K562 (cell line): ENCODE data around the gene MBNL2. TPM values are rescaled to one million over a fixed set of nuclear protein-coding genes. Genes with fewer than 3 reads are reported as not detected.

Experiments used
- CEBPZ ChIP-seq: fragments of 150-350 bp; IDR thresholded peaks from 2 replicates; pipeline ENCODE4 v1.6.1; 2014; ENCODE audit warnings: low read depth, mild to moderate bottlenecking, low read length, borderline replicate concordance
- CHD2 ChIP-seq: IDR thresholded peaks from 2 replicates; pipeline ENCODE4 v1.6.1; 2011; ENCODE audit warnings: low read depth, low read length
- FOXJ3 ChIP-seq: sonication (generic); formaldehyde crosslinking; IDR thresholded peaks from 2 replicates; pipeline ENCODE4 v1.4.0; 2020; ENCODE audit warnings: mild to moderate bottlenecking, missing genetic modification reagents
- FOXK1 ChIP-seq: sonication (generic); formaldehyde crosslinking; IDR thresholded peaks from 2 replicates; pipeline ENCODE4 v1.8.0; 2022; ENCODE audit warnings: missing genetic modification reagents, mild to moderate bottlenecking, borderline replicate concordance
- FOXP1 ChIP-seq: sonication (generic); formaldehyde crosslinking; IDR thresholded peaks from 2 replicates; pipeline ENCODE4 v1.8.0; 2022; ENCODE audit warnings: mild to moderate bottlenecking, missing genetic modification reagents
- MIER1 ChIP-seq: fragments of 450-650 bp; IDR thresholded peaks from 2 replicates; pipeline ENCODE4 v1.6.1; 2016; ENCODE audit warnings: antibody characterized with exemption, mild to moderate bottlenecking, low read depth
- MXI1 ChIP-seq: IDR thresholded peaks from 2 replicates; pipeline ENCODE4 v1.6.1; 2011; ENCODE audit warnings: low read depth, mild to moderate bottlenecking, improper control_type of control experiment, low read length
- NRF1 ChIP-seq, 2 experiments: fragments of 450-650 bp; IDR thresholded peaks in 1 of 2; conservative IDR thresholded peaks in 1 of 2; 2 replicates each; pipeline ENCODE4 v1.6.1; 2014; ENCODE audit warnings: mild to moderate bottlenecking in 2 of 2
- OTX1 ChIP-seq: fragments of 450-650 bp; formaldehyde crosslinking; IDR thresholded peaks from 2 replicates; pipeline ENCODE4 v1.4.0; 2022; ENCODE audit warnings: mild to moderate bottlenecking
- POLR2H ChIP-seq: IDR thresholded peaks from 2 replicates; pipeline ENCODE4 v1.6.1; 2016; ENCODE audit warnings: missing genetic modification characterization, low read depth, mild to moderate bottlenecking, control low read depth, missing compliant biosample characterization, moderate library complexity
- SRF ChIP-seq, 2 experiments: fragments of 250-450, 450-650 bp in 1 of 2; sonication (Bioruptor Pico) in 1 of 2; sonication (generic) in 1 of 2; formaldehyde crosslinking; IDR thresholded peaks; 2 replicates each; pipeline versions ENCODE4 v1.5.0 to v1.5.1; 2020 to 2022; ENCODE audit warnings: mild to moderate bottlenecking in 1 of 2, missing genetic modification reagents in 1 of 2
- TOE1 ChIP-seq, 2 experiments: fragments of 450-650 bp in 1 of 2; sonication (generic) in 1 of 2; formaldehyde crosslinking in 1 of 2; IDR thresholded peaks; 2 replicates each; pipeline versions ENCODE4 v1.7.1 to v1.8.0; 2016 to 2022; ENCODE audit warnings: borderline replicate concordance in 2 of 2, mild to moderate bottlenecking in 2 of 2, antibody characterized with exemption in 1 of 2, inconsistent platforms in 1 of 2, low read depth in 1 of 2, missing genetic modification reagents in 1 of 2, moderate library complexity in 1 of 2
- ZNF316 ChIP-seq: fragments of 450-650 bp; IDR thresholded peaks from 2 replicates; pipeline ENCODE4 v1.6.1; 2016
- ZNF354B ChIP-seq: fragments of 250-450 bp; sonication (Bioruptor Pico); IDR thresholded peaks from 2 replicates; pipeline ENCODE4 v1.4.0; 2020
- polyA plus RNA-seq, 8 experiments: library from polyadenylated mRNA; depleted of rRNA in 4 of 8; stranded (reverse) in 5 of 8; unstranded in 3 of 8; fragments of >200 nt; fragmentation: Nextera tagmentation in 2 of 8; fragmentation: Illumina TruSeq in 1 of 8; extraction: Ambion mirVana in 2 of 8; extraction: Trizol in 1 of 8; gene quantifications; 2 replicates each; pipeline versions ENCODE4 v1.2.1 to v1.2.3, GENCODE V29; 2011 to 2014; ENCODE audit warnings: inconsistent platforms in 1 of 8, missing spikeins in 1 of 8
- total RNA-seq, 7 experiments: library from RNA; depleted of rRNA in 6 of 7; stranded (reverse); fragments of >200 nt in 6 of 7; fragmentation: Illumina TruSeq in 2 of 7; extraction: Trizol in 2 of 7; gene quantifications; 2 replicates each; pipeline versions ENCODE4 v1.2.1 to v1.2.3, GENCODE V29; 2011 to 2021; ENCODE audit warnings: low replicate concordance in 1 of 7
- TF ChIP-seq, protein P1 (sequence below): sonication (generic); formaldehyde crosslinking; IDR thresholded peaks from 2 replicates; pipeline ENCODE4 v1.8.1; 2022; ENCODE audit warnings: missing genetic modification reagents
- TF ChIP-seq, protein P2 (sequence below): fragments of 200-800 bp; sonication (Bioruptor generic); IDR thresholded peaks from 2 replicates; pipeline ENCODE4 v1.6.1; 2017; ENCODE audit warnings: missing genetic modification characterization, missing compliant biosample characterization
- TF ChIP-seq, protein P3 (sequence below): fragments of 250-450 bp; sonication (Bioruptor Pico); IDR thresholded peaks from 2 replicates; pipeline ENCODE4 v1.8.0; 2021; ENCODE audit warnings: mild to moderate bottlenecking, moderate library complexity
- TF ChIP-seq, protein P4 (sequence below): fragments of 250-450 bp; sonication (Bioruptor Pico); IDR thresholded peaks from 2 replicates; pipeline ENCODE4 v1.8.0; 2022; ENCODE audit warnings: moderate library complexity, mild to moderate bottlenecking, inconsistent platforms

MBNL2 gene
- total and polyA plus RNA-seq, 9 of the 15 experiments (the other 6 are each of a cell fraction or from before 2014, with no cell fraction given): 7.0 to 24.8 (median 13.8) TPM

DNA sequence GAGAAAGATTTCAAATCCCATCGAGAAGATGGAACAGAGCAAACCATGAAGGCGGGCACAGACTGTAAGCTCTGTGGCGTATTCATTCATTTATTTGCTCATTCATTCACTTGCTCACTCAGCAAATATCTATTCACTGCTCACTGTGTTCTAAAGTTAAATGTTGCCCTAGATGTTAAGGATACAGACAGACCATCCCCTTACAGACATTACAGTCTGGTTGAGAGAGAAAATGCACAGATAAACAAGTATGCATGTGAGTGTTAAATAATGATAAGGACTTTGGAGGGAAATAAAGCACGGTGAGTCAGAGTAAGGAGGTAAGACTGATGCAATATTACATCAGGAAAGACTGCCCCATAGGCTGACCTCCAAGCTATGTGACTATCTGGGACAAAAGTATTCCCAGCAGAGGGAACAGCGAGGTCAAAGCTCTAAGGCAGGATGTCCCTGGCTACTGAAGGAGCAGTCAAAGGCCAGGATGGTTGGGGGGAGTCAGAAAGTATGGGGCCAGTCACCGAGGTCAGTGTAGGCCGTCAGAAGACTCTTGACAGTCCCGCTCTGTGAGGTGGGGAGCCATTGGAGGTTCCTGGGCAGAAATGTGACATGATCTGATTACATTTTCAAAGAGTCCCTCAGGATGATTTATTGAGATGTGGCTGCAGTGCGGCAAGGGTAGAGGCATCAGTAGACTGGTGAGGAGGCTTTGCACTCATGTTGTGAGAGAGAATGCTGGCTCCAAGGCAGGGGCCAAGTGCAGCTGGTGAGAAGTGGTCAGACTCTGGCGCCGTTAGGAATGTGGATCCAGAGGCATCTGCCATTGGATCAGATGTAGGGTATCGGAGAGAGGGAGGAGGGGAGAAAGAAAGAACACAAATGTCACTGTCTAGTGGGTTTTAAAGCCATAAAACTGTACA, 37.9 kb downstream of the MBNL2 start (continued):
- TF ChIP-seq, protein P1, sequence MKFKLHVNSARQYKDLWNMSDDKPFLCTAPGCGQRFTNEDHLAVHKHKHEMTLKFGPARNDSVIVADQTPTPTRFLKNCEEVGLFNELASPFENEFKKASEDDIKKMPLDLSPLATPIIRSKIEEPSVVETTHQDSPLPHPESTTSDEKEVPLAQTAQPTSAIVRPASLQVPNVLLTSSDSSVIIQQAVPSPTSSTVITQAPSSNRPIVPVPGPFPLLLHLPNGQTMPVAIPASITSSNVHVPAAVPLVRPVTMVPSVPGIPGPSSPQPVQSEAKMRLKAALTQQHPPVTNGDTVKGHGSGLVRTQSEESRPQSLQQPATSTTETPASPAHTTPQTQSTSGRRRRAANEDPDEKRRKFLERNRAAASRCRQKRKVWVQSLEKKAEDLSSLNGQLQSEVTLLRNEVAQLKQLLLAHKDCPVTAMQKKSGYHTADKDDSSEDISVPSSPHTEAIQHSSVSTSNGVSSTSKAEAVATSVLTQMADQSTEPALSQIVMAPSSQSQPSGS: no peak
- TF ChIP-seq, protein P2, sequence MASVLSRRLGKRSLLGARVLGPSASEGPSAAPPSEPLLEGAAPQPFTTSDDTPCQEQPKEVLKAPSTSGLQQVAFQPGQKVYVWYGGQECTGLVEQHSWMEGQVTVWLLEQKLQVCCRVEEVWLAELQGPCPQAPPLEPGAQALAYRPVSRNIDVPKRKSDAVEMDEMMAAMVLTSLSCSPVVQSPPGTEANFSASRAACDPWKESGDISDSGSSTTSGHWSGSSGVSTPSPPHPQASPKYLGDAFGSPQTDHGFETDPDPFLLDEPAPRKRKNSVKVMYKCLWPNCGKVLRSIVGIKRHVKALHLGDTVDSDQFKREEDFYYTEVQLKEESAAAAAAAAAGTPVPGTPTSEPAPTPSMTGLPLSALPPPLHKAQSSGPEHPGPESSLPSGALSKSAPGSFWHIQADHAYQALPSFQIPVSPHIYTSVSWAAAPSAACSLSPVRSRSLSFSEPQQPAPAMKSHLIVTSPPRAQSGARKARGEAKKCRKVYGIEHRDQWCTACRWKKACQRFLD: peak; percentile 92
- TF ChIP-seq POLR2H (tag): peak; percentile 49; the same call in 1 of the 2 replicates
- no peak for TF ChIP-seq CEBPZ
- no peak for TF ChIP-seq FOXP1
- TF ChIP-seq OTX1: peak; percentile 25; the same call in 1 of the 2 replicates
- TF ChIP-seq, protein P3, sequence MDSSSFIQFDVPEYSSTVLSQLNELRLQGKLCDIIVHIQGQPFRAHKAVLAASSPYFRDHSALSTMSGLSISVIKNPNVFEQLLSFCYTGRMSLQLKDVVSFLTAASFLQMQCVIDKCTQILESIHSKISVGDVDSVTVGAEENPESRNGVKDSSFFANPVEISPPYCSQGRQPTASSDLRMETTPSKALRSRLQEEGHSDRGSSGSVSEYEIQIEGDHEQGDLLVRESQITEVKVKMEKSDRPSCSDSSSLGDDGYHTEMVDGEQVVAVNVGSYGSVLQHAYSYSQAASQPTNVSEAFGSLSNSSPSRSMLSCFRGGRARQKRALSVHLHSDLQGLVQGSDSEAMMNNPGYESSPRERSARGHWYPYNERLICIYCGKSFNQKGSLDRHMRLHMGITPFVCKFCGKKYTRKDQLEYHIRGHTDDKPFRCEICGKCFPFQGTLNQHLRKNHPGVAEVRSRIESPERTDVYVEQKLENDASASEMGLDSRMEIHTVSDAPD (CRISPR knock-in tag): no peak
- TF ChIP-seq MXI1: no peak
- 0 out of 2 replicates have a peak, but pooled peaks have one; percentile 57 for TF ChIP-seq MIER1
- peak in 1 of 2 experiments; percentile 41; a peak in 2 of 4 replicates for TF ChIP-seq NRF1 (conservative IDR thresholded peaks at IDR 0.05 in 1 of 2, IDR thresholded peaks at IDR 0.05 in 1 of 2)
- no peak for TF ChIP-seq FOXK1
- TF ChIP-seq ZNF316: peak; percentile 99
- TF ChIP-seq TOE1 (IDR thresholded peaks at IDR 0.05; ENCODE audit: borderline replicate concordance): peak; percentile 80
- no peak for TF ChIP-seq TOE1 (CRISPR knock-in tag; IDR thresholded peaks at IDR 0.05; ENCODE audit: borderline replicate concordance, low read depth)
- no peak for TF ChIP-seq ZNF354B
- TF ChIP-seq SRF (CRISPR knock-in tag; IDR thresholded peaks at IDR 0.05): no peak
- TF ChIP-seq CHD2: no peak
- TF ChIP-seq FOXJ3 (CRISPR knock-in tag): no peak
- TF ChIP-seq, protein P4, sequence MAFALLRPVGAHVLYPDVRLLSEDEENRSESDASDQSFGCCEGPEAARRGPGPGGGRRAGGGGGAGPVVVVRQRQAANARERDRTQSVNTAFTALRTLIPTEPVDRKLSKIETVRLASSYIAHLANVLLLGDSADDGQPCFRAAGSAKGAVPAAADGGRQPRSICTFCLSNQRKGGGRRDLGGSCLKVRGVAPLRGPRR (CRISPR knock-in tag): no peak
